ENCODE measurements around the gene PDE6H. TPM values are rescaled to one million over a fixed set of nuclear protein-coding genes. Genes with fewer than 3 reads are reported as not detected.
A peak's percentile ranks its signal among the peaks of the same experiment; 100 is the strongest.

The PDE6H gene
- total and polyA plus RNA-seq, 10 of the 15 experiments (the other 5 are each of a cell fraction or from before 2014, with no cell fraction given), result 0.16 TPM; not detected in 9

- no TSS peak for BruUV-seq (replicated peaks)
- POLR2A ChIA-PET, result interaction anchor here (0.8 to 2.7 kb wide), 3 partner anchors 12 to 143 kb away, joined by 3 to 11 read pairs (median 4); partner anchors contain the start of genes ARHGDIB, C12orf60 and WBP11
- FAIRE-seq (no peak), ATAC-seq (no peak), DNase-seq (ENCODE audit: low read depth, low spot score) (no peak)
- H3K27me3 ChIP-seq (replicated peaks in 1 of 2; ENCODE audit: control insufficient read depth in 2 of 2, insufficient read depth in 2 of 2, low read length in 1 of 2), result no peaks in the 10 kb centered on the region
- CTCF ChIA-PET, result interaction anchor here (0.7 to 2.5 kb wide), 6 partner anchors 9 to 49 kb away, joined by 3 to 8 read pairs (median 4); no protein-coding TSS in a partner anchor
- no peak for TF ChIP-seq MYC (IDR thresholded peaks at IDR 0.05; ENCODE audit: insufficient read depth, insufficient read length, insufficient replicate concordance, low read length, severe bottlenecking)
- TF ChIP-seq POLR2AphosphoS5 (IDR thresholded peaks at IDR 0.05; ENCODE audit: low read length), result peak; percentile 30; the same call in 1 of the 2 replicates
- H3K4me1 ChIP-seq (ENCODE audit: control insufficient read depth, insufficient read depth, low read length), result peaks cover 31% of the 10 kb centered on the region
- H4K20me1 ChIP-seq (ENCODE audit: control insufficient read depth, insufficient read depth), result no peaks in the 10 kb centered on the region
- in situ Hi-C loops (cut with MboI) (no loop called here), intact Hi-C loops (cut with micrococcal nuclease; ENCODE audit: unreplicated experiment) (loop anchor here (2.0 kb wide), 1 partner anchor 15 kb away; the partner anchor contains the start of gene ARHGDIB)
- H3K9ac ChIP-seq (ENCODE audit: control insufficient read depth, insufficient read depth, low read length), result no peak overlapping the region
- H3K79me2 ChIP-seq (ENCODE audit: control insufficient read depth, insufficient read depth, low read length), result peaks cover 47% of the 10 kb centered on the region
- H3K4me2 ChIP-seq (ENCODE audit: control insufficient read depth, insufficient read depth), result peak overlapping the region; percentile 37
- H3K4me3 ChIP-seq, result no peak overlapping the region
- RAD21 ChIA-PET (ENCODE audit: unreplicated experiment), result no interaction called here
- peaks cover 18 to 51% of the 10 kb centered on the region in 2 experiments for H3K36me3 ChIP-seq (ENCODE audit: control insufficient read depth in 2 of 2, insufficient read depth in 2 of 2, low read length in 1 of 2)
- H2AFZ ChIP-seq (ENCODE audit: control insufficient read depth, low read depth, low read length), result no peak overlapping the region
- H3K9me3 ChIP-seq (replicated peaks; ENCODE audit: control insufficient read depth, insufficient read depth, low read length), result no peaks in the 10 kb centered on the region
- H3K27ac ChIP-seq (ENCODE audit: control insufficient read depth, insufficient read depth), result no peak overlapping the region
- SMC1A ChIA-PET (ENCODE audit: uncharacterized antibody, unreplicated experiment), result interaction anchor here (0.7 to 3.4 kb wide), 11 partner anchors 9 to 43 kb away, joined by 3 to 18 read pairs (median 3); partner anchors contain the start of genes ERP27 and PDE6H
- 100% methylated on average over 2 of the region's 2 CpGs for WGBS (ENCODE audit: insufficient coverage, insufficient replicate concordance, low lambda C conversion rate, missing lambda C conversion rate)
These were observed 26.7 kb upstream of the PDE6H start for GRCh38 chr12:14946162-14946561.

DNA sequence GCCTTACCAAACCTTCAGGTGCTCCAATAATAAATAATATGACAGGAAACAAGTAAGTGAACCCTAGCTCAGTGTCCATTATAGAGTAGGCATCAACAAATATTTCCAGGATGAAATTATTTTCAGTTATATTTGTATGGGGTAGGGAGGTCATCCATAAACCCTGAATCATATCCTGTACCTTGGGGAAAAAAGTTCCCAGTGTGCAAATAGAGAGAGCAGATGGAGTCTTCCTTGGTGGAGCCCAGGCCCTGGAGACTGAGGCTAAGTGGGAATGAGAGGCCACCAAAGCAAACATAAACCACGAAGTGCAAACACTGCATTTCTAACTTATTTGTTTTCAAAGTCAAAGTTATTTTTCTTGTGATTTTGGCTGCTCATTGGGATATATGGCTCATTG, 26.0 kb upstream of the PDE6H start:
- Histone ChIP-seq H3K27ac (ENCODE audit: control insufficient read depth, insufficient read depth) (0 out of 2 replicates have a peak overlapping the region, but pooled peaks have one; percentile 3), H4K20me1 (ENCODE audit: control insufficient read depth, insufficient read depth) (no peaks in the 10 kb centered on the region), H3K4me1 (ENCODE audit: control insufficient read depth, insufficient read depth, low read length) (peaks cover 38% of the 10 kb centered on the region), H2AFZ (ENCODE audit: control insufficient read depth, low read depth, low read length) (no peak overlapping the region), H3K4me2 (ENCODE audit: control insufficient read depth, insufficient read depth) (no peak overlapping the region), H3K79me2 (ENCODE audit: control insufficient read depth, insufficient read depth, low read length) (peaks cover 54% of the 10 kb centered on the region), H3K9me3 (replicated peaks; ENCODE audit: control insufficient read depth, insufficient read depth, low read length) (no peaks in the 10 kb centered on the region), H3K27me3 (replicated peaks in 1 of 2; ENCODE audit: control insufficient read depth in 2 of 2, insufficient read depth in 2 of 2, low read length in 1 of 2) (no peaks in the 10 kb centered on the region), H3K36me3 (ENCODE audit: control insufficient read depth in 2 of 2, insufficient read depth in 2 of 2, low read length in 1 of 2) (peaks cover 18 to 51% of the 10 kb centered on the region in 2 experiments), H3K4me3 (no peak overlapping the region), H3K9ac (ENCODE audit: control insufficient read depth, insufficient read depth, low read length) (no peak overlapping the region)
- ChIA-PET RAD21 (ENCODE audit: unreplicated experiment) (interaction anchor here (2.9 to 3.0 kb wide), 2 partner anchors 11 to 15 kb away, joined by 16 to 24 read pairs; partner anchors contain the start of gene ARHGDIB), POLR2A (interaction anchor here (0.8 to 2.7 kb wide), 3 partner anchors 11 to 143 kb away, joined by 3 to 11 read pairs (median 4); partner anchors contain the start of genes ARHGDIB, C12orf60 and WBP11), SMC1A (ENCODE audit: uncharacterized antibody, unreplicated experiment) (interaction anchor here (0.9 to 3.4 kb wide), 7 partner anchors 9 to 173 kb away, joined by 3 to 33 read pairs (median 6); partner anchors contain the start of genes ERP27 and PDE6H), CTCF (interaction anchor here (0.6 to 2.0 kb wide), 4 partner anchors 9 to 588 kb away, joined by 3 to 5 read pairs (median 4); no protein-coding TSS in a partner anchor)
- 92% methylated on average over 1 of the region's 1 CpG for WGBS (ENCODE audit: insufficient coverage, insufficient replicate concordance, low lambda C conversion rate, missing lambda C conversion rate)
- FAIRE-seq, result no peak
- intact Hi-C loops (cut with micrococcal nuclease; ENCODE audit: unreplicated experiment), result loop anchor here (2.0 kb wide), 1 partner anchor 14 kb away; the partner anchor contains the start of gene ARHGDIB
- ATAC-seq, result no peak
- in situ Hi-C loops (cut with MboI), result no loop called here
- DNase-seq (ENCODE audit: low read depth, low spot score), result no peak
- BruUV-seq (replicated peaks), result no TSS peak
- TF ChIP-seq HDGF (IDR thresholded peaks at IDR 0.05) (no peak), PML (IDR thresholded peaks at IDR 0.05; ENCODE audit: low read length) (no peak), SREBF1 (IDR thresholded peaks at IDR 0.05; ENCODE audit: low read length) (no peak), RCOR1 (conservative IDR thresholded peaks at IDR 0.05; ENCODE audit: low read depth, low read length) (no peak), RFX5 (IDR thresholded peaks at IDR 0.05; ENCODE audit: low read depth, low read length) (no peak), CUX1 (IDR thresholded peaks at IDR 0.05; ENCODE audit: insufficient replicate concordance, low read depth, low read length) (no peak), BACH1 (IDR thresholded peaks at IDR 0.05; ENCODE audit: borderline replicate concordance) (no peak)
- TF ChIP-seq, protein P1, sequence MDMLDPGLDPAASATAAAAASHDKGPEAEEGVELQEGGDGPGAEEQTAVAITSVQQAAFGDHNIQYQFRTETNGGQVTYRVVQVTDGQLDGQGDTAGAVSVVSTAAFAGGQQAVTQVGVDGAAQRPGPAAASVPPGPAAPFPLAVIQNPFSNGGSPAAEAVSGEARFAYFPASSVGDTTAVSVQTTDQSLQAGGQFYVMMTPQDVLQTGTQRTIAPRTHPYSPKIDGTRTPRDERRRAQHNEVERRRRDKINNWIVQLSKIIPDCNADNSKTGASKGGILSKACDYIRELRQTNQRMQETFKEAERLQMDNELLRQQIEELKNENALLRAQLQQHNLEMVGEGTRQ (IDR thresholded peaks at IDR 0.05; ENCODE audit: borderline replicate concordance, low read depth, low read length), result no peak
